Activated naive CD8-positive, alpha-beta T cell treated with anti-CD3 and anti-CD28 coated beads, Interleukin-2, amount 10 ng/mL, durations not matched to agents 7 days and 5 days (primary cell): ENCODE data around the gene RANBP17. TPM values are rescaled to one million over a fixed set of nuclear protein-coding genes. Genes with fewer than 3 reads are reported as not detected.
A peak's percentile ranks its signal among the peaks of the same experiment; 100 is the strongest.

Experiments
- ATAC-seq: fragments of 150-1000 bp; cut with Tn5 transposase; one replicate; pipeline ENCODE4 v1.10.0; 2021; ENCODE audit warnings: low read depth, moderate library complexity
- POLR2A ChIA-PET: fragments of 350-600 bp; sonication (Branson Sonifier 250); formaldehyde crosslinking; loops from one replicate; lab custom pipeline; 2021; ENCODE audit warnings: antibody characterized with exemption; lab: Charles Lee
- DNase-seq: peaks from one replicate; pipeline ENCODE4 v3.0.0; 2021
- H3K27ac Mint-ChIP-seq: one replicate; pipeline ENCODE4 v1.8.0; 2022; ENCODE audit warnings: mild to moderate bottlenecking, mixed read lengths
- H3K27me3 Mint-ChIP-seq: one replicate; pipeline ENCODE4 v1.8.0; 2022; ENCODE audit warnings: mild to moderate bottlenecking, moderate library complexity, mixed read lengths
- H3K36me3 Mint-ChIP-seq: one replicate; pipeline ENCODE4 v1.8.0; 2021; ENCODE audit warnings: mild to moderate bottlenecking, mixed read lengths
- H3K4me1 Mint-ChIP-seq: one replicate; pipeline ENCODE4 v1.8.0; 2021; ENCODE audit warnings: mixed read lengths
- H3K4me3 Mint-ChIP-seq: one replicate; pipeline ENCODE4 v1.8.0; 2022; ENCODE audit warnings: mild to moderate bottlenecking, moderate library complexity, mixed read lengths
- H3K9me3 Mint-ChIP-seq: one replicate; pipeline ENCODE4 v1.8.0; 2021; ENCODE audit warnings: mixed read lengths
- total RNA-seq, 2 experiments: library from RNA; stranded (reverse); gene quantifications; one replicate each; pipeline ENCODE4 v1.2.3, GENCODE V29; 2021

RANBP17 gene
- total RNA-seq, 2 experiments from 2014 or later = 0.53 TPM; not detected in 1

GRCh38 chr5:171336521-171337209, 474.8 kb downstream of the RANBP17 start:
- Mint-ChIP-seq H3K27me3 (peaks cover 57% of the 10 kb centered on the region), H3K4me1 (peaks cover 10% of the 10 kb centered on the region), H3K36me3 (no peaks in the 10 kb centered on the region), H3K9me3 (no peaks in the 10 kb centered on the region), H3K27ac (no peak overlapping the region), H3K4me3 (peak overlapping the region; percentile 69)
- POLR2A ChIA-PET = no interaction called here
- DNase-seq = peak; percentile 49
- ATAC-seq = peak; percentile 67

DNA sequence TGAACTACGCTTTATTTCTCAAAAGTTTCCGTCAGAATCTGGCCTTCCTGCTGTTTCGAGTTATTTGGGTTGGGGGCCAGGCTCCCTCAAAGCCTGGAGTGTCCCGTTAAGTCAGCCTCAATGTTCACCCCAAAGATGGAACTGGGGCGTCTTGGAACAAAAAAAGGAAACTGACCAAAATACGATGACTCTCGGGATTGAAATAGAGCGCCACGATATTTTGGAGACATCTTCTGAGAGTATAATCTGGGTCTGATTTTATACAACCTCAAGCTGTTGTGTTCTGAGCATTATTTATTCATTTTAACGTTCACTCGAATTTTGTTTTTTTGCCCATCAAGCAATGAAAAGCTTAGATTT, 475.4 kb downstream of the RANBP17 start:
- Mint-ChIP-seq H3K9me3 (no peaks in the 10 kb centered on the region), H3K36me3 (no peaks in the 10 kb centered on the region), H3K27me3 (peaks cover 57% of the 10 kb centered on the region), H3K27ac (no peak overlapping the region), H3K4me1 (peaks cover 10% of the 10 kb centered on the region), H3K4me3 (peak overlapping the region; percentile 69)
- POLR2A ChIA-PET = no interaction called here
- DNase-seq (no peak), ATAC-seq (no peak)

DNA sequence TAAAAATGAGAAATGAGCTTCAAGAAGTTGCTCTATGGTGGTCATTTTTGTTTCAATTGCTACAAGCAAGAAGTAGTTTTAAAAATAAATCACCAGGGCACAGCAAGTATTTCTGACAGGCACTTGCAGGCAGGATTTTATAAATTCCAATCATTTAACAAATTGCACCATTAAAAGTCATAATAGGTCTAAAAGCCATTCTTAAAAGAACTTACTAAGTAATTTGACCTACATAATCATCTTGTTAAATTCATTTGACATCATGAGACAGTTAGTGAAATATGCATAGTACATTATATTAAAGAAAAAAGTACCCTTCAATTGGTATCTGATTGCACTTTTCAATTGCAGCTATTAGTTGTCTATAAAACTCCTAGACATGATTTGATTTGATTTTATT, 478.2 kb downstream of the RANBP17 start:
- POLR2A ChIA-PET = interaction anchor here (0.7 kb wide), 1 partner anchor 10 kb away, joined by 4 read pairs; no protein-coding TSS in a partner anchor
- Mint-ChIP-seq H3K4me1 (peaks cover 10% of the 10 kb centered on the region), H3K36me3 (no peaks in the 10 kb centered on the region), H3K9me3 (no peaks in the 10 kb centered on the region), H3K4me3 (no peak overlapping the region), H3K27ac (no peak overlapping the region), H3K27me3 (peaks cover 42% of the 10 kb centered on the region)
- DNase-seq (no peak), ATAC-seq (no peak)

DNA sequence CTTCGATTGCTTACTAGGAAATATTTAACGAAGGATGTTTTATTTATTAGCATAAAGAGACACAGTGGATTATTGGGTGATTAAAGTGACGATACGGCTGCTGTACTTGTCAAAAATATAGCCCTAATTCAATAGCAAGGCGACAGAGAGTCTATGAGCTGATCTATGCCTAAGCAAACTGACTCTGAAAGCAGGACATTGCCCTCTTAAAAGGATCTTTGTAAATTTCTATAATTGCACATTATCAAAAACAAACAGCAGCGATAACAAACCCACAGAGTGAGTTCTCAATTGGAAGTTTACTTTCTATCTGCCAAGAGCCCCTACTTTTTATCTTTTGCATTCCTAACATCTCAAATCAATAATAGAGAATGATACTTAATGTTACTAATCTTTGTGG, 478.7 kb downstream of the RANBP17 start:
- DNase-seq (no peak), ATAC-seq (no peak)
- H3K4me1 Mint-ChIP-seq = peaks cover 10% of the 10 kb centered on the region
- H3K9me3 Mint-ChIP-seq = no peaks in the 10 kb centered on the region
- no peaks in the 10 kb centered on the region for H3K36me3 Mint-ChIP-seq
- H3K27ac Mint-ChIP-seq = no peak overlapping the region
- POLR2A ChIA-PET = interaction anchor here (0.7 kb wide), 1 partner anchor 10 kb away, joined by 4 read pairs; no protein-coding TSS in a partner anchor
- H3K27me3 Mint-ChIP-seq = peaks cover 38% of the 10 kb centered on the region
- no peak overlapping the region for H3K4me3 Mint-ChIP-seq

DNA sequence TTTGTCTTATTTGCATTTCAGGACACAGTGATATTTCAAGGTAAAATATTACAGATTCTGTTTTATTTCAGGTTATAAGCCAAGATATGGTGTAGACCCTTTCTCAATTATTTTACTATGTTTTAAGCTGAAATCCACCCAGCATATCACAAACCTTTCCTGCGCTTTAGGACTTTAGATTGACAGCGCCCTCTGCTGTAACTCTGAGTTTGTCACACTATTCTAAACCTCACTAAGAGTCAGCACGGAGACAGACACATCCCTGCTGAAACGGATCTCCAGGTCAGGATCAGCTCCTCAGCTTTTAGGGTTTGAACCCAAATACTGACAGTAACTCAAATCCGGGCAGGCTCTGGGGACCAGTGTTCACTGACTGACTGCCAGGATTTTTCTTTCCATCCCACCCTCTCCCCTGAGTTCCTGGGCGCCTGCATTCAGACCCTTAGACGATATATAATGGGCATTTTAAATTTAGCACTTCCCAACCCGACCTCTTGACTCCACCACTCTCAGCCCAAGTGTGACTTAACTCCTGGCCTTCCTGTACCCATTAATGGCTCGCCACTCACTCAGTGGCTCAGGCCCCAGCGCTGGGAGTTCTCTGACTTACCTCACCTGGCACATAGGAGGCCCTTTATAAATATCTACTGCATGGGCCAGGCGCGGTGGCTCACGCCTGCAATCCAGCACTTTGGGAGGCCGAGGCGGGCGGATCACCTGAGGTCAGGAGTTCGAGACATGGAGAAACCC, 480.7 kb downstream of the RANBP17 start:
- POLR2A ChIA-PET = interaction anchor here (0.7 kb wide), 1 partner anchor 170 kb away, joined by 4 read pairs; no protein-coding TSS in a partner anchor
- no peak overlapping the region for H3K27ac Mint-ChIP-seq
- no peaks in the 10 kb centered on the region for H3K9me3 Mint-ChIP-seq
- H3K27me3 Mint-ChIP-seq = peaks cover 21% of the 10 kb centered on the region
- peak; percentile 73 for ATAC-seq
- H3K4me3 Mint-ChIP-seq = no peak overlapping the region
- H3K4me1 Mint-ChIP-seq = no peaks in the 10 kb centered on the region
- H3K36me3 Mint-ChIP-seq = no peaks in the 10 kb centered on the region
- no peak for DNase-seq

DNA sequence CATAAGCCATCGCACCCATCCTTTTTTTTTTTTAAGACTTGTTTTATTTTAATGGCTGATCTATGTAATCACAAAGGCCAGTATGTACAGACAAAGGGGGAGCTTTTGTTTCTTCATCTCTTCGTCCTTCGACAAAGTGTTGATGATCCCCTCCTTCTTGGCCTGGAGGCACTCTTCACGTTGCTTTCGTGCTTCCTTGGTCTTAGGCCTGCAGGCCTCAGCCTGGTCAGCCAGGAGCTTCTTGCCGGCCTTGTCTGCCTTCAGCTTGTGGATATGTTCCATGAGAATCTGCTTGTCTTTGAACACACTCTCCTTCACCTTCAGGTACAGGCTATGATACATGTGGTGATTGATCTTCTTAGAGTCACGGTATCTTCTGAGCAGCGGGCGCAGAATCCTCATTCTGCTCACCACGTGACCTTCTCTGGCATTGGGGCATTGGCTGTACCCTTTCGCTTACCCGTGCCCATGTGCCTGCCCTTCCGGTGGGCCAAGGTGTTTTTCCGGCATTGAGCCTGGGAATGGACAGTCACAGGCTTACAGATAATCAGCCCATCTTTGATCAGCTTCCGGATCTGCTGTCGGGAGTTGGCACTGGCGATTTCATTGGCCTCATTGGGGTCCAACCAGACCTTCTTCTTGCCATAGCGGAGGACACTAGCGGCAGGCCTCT, 483.3 kb downstream of the RANBP17 start:
- Mint-ChIP-seq H3K4me1 (no peaks in the 10 kb centered on the region), H3K4me3 (no peak overlapping the region), H3K36me3 (no peaks in the 10 kb centered on the region), H3K27ac (no peak overlapping the region), H3K27me3 (peaks cover 12% of the 10 kb centered on the region), H3K9me3 (no peaks in the 10 kb centered on the region)
- ATAC-seq (no peak), DNase-seq (no peak)
- POLR2A ChIA-PET = no interaction called here

Other genes starting within 250 kb of the RANBP17 start
- not detected for gene GABRP, start 78.3 kb upstream of the RANBP17 start, total RNA-seq